A673 (cell line): ENCODE results near the gene INHBE.

Experiments used
- CTCF ChIP-seq: fragments of 300-800, 200-600 bp; sonication (generic); conservative IDR thresholded peaks from 2 replicates; pipeline ENCODE4 v1.5.1; 2017; ENCODE audit warnings: low read depth, mild to moderate bottlenecking, antibody characterized with exemption, low read length, moderate library complexity, mixed read lengths
- EZH2 ChIP-seq: fragments of 200-600 bp; sonication (generic); IDR thresholded peaks from 2 replicates; pipeline ENCODE4 v1.6.1; 2017; ENCODE audit warnings: borderline replicate concordance, low read depth, mild to moderate bottlenecking, mixed read lengths, antibody characterized with exemption, low read length; ENCODE audit not compliant: poor library complexity, severe bottlenecking

- TF ChIP-seq CTCF (no peak), EZH2 (no peak)
Measured at GRCh38 chr12:57470286-57470969, 15.3 kb downstream of the INHBE start.
